ENCODE measurements around the gene CREB5.

Gene CREB5

DNA sequence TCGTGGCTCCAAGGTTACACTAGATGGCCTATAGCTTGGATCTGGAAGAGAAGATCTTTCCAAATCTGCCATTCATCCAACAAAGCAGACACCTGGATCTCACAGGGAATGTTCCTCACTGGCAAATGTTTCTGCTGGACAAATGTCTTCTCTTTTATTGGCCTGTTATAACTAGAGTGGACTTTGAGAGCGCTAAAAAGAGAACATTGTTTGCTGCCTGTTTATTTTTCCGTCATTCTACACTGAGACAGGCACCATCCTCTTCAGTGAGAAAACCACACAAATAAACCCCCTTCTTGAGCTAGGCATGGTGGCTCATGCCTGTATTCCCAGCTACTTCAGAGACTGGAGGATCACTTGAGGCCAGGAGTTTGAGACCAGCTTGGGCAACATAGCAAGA lies 206.9 kb downstream of the CREB5 start:
- no peak for DNase-seq

- no peak for DNase-seq
Measured at GRCh38 chr7:28621369-28621841, 209.1 kb downstream of the CREB5 start.

DNA sequence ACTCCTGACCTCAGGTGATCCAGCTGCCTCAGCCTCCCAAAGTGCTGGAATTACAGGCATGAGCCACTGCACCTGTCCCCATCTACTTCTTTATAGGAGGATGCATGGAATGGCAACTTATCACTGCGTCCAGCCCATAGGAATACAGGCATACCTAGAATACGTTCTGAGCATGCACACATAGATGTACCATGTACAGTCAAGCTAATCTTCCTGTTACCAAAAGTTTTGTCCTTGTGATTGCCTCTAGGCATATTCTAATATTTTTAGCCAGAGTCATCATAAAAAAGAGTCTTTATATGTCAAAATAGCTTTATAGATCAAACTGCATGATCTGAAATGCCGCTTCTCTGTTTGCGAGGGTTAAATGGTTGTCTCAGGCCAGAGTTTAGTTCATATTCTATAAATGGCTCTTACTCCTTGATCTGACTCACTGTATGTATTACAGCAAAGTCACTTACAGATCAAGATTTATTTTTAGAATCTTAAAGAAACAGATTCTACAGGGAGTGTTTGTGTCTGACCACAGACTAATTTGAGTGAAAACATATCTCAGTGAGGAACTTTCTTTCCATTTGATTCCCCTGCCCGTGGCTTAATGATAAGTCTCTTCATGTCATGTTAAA lies 210.9 kb downstream of the CREB5 start:
- no peak for DNase-seq

DNA sequence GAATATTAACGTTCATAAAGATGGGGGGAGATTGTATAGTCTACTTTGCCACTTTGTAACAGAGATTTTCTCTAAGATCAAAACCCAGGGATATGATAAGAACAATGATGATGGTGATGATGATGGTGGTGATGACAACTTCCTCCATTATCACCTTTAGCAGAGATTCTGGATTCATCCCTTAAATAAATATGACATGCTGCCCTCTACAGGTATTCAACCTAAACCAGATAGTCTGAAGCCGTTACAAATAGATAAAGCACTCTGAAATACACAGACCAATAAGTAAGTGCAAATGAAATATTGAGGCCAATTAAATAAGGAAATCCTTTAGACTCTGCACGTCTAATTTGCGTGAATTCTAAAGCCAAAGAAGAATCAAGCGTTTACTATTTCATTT lies 211.5 kb downstream of the CREB5 start:
- no peak for DNase-seq

DNA sequence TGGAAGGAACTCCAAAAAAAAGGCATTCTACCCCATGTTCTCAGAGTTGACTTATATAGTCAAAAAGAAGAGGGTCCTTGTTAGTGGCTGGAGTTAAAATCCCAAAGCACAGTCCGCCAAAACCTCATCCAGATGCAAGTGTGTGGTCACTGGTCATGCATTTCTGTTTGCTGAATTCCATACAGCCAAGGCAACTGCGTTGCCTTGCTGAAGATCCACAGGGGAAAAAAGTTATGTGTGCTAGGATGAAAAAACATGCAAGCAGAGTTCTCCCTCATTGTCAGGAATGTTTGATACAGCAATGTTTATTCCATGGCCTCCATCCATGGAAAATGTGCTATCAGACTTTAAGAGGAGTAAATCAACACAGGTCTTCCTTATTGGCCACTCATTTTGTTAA lies 213.1 kb downstream of the CREB5 start:
- no peak for DNase-seq

DNA sequence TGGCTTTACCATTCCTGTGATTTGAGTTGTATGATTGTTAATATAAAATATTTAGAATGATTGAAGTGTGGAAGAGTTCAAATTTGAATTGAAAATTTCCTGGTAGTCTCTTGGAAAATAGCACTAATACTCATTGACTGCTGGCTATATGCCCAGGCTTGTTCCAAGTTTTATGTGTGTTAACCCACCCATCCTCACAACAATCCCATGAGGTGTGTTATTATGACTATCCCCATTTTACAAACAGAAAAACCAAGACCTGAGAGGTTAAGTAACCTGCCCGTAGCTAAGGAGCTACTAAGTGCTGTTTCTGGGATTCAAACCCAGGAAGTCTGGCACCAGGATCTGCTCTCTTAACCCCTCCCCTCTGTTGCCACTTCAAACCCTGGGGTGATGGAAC lies 213.9 kb downstream of the CREB5 start:
- DNase-seq, result no peak

DNA sequence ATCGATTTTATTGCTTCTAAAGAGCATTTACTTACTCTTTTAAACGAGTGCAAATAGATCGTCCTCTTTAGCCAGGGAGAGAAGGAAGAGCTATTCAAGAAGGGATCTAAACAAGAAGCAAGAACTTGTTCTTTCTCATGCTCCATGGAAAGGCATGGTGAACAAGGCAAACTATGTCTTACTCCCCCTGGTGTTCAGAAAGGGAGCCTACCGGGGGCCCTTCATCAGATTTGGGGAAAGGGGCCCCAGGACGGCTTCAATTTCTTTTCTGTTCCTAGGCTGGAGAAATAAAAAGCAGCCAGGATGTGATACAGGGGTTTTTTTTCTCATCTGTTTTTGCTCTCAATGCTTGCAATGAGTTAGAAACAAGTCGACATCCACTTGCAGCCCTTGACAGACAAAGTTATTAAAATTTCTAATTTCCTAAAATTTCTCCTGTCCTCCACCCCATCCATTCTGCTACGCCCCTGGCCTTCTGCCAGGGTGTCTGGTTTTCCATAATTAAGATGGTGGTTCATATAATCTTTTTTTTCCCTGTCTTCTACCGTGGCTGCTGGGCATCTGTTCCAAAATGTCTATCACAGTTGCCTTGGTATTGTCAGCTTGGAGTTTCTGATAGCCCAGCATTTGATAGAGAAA lies 214.4 kb downstream of the CREB5 start:
- DNase-seq, result peak; percentile 39

DNA sequence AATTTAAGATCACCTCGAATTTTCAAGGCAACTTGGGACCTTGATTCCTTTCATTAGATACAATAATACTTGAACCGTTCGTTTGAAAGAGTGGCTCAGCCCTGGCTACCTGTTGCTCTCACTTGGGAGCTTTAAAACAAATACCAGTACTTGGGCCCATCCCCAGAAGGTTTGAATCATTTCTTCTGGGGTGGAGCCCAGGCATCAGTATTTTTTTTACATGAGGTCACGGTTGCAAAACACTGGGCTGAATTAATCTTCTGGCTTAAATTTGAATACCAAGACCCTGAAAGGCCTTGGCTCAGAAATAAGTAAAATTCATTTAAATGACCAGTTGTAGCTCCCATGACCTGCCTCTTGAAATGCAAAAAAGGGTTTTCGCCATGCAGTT lies 214.9 kb downstream of the CREB5 start:
- DNase-seq, result no peak

DNA sequence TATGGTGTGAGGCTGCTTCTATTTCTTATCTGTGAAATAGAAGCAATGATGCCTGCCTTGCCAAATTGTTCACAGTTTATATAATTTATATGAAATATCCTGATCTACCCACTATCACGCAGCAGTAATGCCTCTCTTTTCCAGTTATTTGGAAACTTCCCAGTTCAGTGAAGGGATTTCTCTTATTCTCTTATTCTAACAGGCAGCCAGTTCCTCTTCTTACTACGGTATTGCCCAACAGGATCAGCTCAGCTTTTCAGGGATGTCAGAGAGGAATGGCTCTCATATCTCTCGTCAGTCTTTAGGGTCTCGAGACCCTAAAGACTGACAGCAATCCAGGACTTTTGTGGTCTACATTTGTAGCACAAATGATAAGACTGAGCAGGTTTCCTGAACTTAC lies 215.6 kb downstream of the CREB5 start:
- DNase-seq, result no peak

- DNase-seq, result no peak
Measured at GRCh38 chr7:28629216-28629842, 217.0 kb downstream of the CREB5 start.

- no peak for DNase-seq
Measured at GRCh38 chr7:28630350-28630749, 218.0 kb downstream of the CREB5 start.

DNA sequence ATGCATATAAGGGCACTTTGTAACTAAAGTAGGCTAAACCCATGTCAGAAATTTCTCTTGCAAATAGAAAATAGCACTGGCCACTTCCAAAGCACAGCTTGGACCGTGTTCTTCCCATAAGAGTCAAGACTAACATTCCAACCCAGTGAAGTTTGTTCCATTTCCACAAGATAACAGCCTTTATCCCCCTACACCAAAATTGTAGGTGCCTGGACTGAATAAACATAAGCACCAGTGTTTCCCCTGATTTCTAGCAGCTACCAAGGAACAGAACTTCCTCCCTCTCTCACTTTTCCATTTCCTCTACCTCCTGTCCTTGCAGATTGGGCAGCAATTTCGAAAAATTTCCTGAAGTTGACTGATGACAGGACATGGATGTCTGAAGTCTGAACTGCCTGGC lies 219.7 kb downstream of the CREB5 start:
- DNase-seq, result no peak

DNA sequence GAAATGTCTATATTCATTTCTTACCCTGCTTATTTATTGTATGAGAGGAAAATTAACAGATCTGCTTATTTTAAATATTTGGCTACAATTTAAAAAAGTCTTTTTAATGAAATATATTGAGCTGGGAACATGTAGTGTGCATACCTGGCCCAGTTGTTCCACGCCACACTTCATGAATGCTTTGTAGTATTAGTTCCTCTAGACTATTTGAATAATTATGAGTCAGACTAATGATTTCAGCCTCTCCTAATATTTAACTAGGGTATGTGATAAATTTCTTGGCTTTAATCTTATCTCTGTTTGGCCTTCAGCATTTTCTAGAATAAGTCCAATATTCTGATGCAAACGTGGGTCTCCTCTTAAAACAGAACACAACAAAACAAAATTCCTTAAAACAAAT lies 226.6 kb downstream of the CREB5 start:
- no peak for DNase-seq

DNA sequence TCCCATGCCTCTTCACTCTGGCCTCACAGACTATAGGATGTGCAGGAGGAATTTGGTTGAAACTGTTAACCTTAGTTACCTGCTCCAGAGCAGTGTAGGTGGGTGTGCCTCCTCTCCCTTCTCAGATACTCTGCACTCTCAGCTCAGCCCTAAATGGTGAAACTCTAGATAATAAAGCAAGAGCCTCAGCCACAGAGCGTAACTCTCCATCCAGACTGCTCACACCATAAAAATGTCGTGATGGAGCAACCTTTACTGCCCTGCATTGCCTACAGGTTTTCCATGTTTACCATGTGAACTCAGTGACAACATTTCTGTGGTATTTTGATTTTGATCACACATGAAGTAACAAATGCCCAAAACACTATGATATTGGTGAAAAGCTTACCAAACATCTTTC lies 227.7 kb downstream of the CREB5 start:
- no peak for DNase-seq

- DNase-seq, result no peak
Measured at GRCh38 chr7:28641752-28642545, 229.6 kb downstream of the CREB5 start.

DNA sequence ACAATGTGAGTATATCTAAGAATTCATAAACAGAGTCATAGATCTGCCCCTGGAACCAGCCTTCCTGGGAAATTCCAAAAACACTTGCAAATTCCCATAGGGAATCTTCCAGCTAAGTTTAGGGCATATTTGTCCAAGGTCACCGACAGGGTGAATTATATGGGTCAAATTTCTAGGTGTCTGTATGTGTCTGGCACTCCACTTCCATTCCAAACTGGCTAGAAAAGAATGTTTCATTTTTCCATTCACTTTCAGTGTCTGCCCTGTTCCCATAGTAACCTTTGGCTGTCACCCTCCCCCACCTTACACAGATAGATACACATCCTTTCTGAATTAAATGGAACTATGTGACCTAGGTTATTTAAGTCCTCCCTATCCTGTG lies 230.9 kb downstream of the CREB5 start:
- no peak for DNase-seq

DNA sequence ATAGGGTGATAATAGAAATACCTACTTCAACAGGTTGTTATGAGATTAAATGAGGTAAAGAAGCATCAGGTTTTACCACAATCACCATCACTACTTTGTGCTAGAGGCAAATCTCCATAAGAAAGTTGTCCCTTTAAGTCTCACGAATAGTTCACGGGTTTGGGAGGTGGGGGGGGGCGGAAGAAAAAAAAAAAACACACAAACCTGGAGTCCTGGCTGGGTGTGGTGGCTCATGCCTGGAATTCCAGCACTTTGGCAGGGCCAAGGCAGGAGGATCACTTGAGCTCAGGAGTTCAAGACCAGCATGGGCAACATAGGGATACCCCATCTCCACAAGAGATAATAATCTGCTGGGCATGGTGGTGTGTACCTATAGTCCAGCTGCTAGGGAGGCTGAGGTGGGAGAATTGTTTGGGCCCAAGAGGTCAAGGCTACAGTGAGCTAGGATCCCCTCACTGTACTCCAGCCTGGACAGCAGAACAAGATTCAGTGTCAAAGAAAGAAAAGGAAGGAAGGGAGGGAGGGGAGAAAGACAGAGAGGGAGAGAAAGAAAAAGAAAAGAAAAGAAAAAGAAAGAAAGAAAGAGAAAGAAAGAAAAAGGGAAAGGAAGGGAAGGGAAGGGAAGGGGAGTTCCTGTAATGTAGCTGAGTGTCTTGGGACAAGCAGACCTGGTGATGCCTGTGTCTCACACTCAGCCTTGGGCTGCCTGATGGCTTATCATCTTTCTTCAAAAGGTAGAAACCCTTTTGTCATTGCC lies 231.4 kb downstream of the CREB5 start:
- no peak for DNase-seq

GRCh38 chr7:28645866-28646265 lies 233.5 kb downstream of the CREB5 start:
- no peak for DNase-seq

DNA sequence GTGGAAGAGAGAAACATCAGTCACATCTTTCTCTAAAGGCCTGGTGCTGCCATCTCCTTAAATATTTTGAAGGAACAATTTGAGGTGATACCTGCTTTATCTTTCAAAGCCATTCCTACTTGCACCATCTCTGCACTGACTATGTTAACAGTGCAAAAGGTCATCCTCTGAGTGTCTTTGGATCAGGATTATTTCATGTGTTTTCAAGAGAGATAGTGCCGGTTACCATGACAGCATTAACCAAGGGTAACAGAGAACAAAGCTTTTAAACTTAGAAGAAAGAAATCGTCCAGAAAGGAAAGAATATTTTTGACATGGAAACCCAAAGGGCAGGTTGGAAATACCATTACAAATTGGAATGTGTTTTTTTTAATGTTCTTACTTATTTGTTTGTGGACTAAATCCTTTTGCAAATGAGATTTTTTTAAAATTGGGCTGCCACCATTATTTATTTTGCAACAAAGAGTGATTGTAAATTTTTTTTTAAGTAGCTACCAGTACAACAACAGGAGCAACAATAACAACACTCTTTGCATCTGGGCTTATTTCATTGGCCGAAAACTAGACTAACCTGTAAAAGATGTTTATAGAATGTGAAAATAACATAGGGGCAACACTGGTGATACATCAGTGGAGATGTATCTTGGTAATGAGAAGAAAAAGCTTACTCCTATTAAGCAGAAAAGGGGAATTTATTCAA lies 234.2 kb downstream of the CREB5 start:
- DNase-seq, result no peak

- no peak for DNase-seq
Measured at GRCh38 chr7:28647076-28647421, 234.7 kb downstream of the CREB5 start.

GRCh38 chr7:28649189-28649588 lies 236.9 kb downstream of the CREB5 start:
- no peak for DNase-seq

- DNase-seq, result no peak
Measured at GRCh38 chr7:28649811-28650210, 237.5 kb downstream of the CREB5 start.

- DNase-seq, result no peak
Measured at GRCh38 chr7:28654110-28654509, 241.8 kb downstream of the CREB5 start.
